HG02885 (cell line): Measurements from ENCODE around the gene AK6.
"Not testable (repeated sequence)": the region's sequence is repeated elsewhere in the genome, so short reads cannot be mapped to it uniquely, and the experiment has no call there.

Experiments used
- ATAC-seq: cut with Tn5 transposase; IDR thresholded peaks from one replicate; pipeline ENCODE4 v1.9.1; 2021; ENCODE audit warnings: mild to moderate bottlenecking; ENCODE audit not compliant: unreplicated experiment, poor library complexity

AK6 gene

GRCh38 chr5:69341520-69342161 lies 27.7 kb downstream of the AK6 start:
- ATAC-seq = no peak

- ATAC-seq = no peak
Observed at GRCh38 chr5:69335341-69335935, 33.9 kb downstream of the AK6 start.

- peak; percentile 57 for ATAC-seq
Observed at GRCh38 chr5:69334793-69335268, 34.5 kb downstream of the AK6 start.

- not testable (repeated sequence) for ATAC-seq
Observed at GRCh38 chr5:69333668-69334315, 35.5 kb downstream of the AK6 start.

GRCh38 chr5:69331528-69332445 lies 37.5 kb downstream of the AK6 start:
- ATAC-seq = no peak

- ATAC-seq = no peak
Observed at GRCh38 chr5:69329905-69330489, 39.3 kb downstream of the AK6 start.

GRCh38 chr5:69326365-69326764 lies 43.0 kb downstream of the AK6 start:
- ATAC-seq = no peak

- ATAC-seq = no peak
Observed at GRCh38 chr5:69317391-69317790, 51.9 kb downstream of the AK6 start.

DNA sequence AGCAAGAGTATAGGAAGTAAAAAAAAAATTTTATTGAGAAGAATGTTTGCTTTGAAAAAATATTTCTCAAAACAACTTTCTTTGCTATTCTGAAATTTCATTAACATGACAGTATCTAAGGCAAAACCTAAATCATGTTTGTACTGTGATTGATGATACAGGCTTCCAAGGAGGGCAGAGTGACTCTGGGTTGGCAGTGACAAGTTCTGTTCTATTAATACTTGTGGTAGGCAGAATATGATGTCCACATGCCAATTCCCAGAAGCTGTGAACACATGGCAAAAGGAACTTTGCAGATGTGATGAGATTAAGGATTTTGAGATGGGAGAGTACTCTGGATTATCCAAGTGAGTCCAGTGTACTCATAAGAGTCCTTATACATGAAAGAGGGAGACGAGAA lies 53.3 kb downstream of the AK6 start:
- no peak for ATAC-seq

GRCh38 chr5:69313428-69313827 lies 55.9 kb downstream of the AK6 start:
- ATAC-seq = no peak

- ATAC-seq = no peak
Observed at GRCh38 chr5:69312459-69313160, 56.7 kb downstream of the AK6 start.

GRCh38 chr5:69309380-69309779 lies 59.9 kb downstream of the AK6 start:
- no peak for ATAC-seq

GRCh38 chr5:69308046-69308553 lies 61.2 kb downstream of the AK6 start:
- ATAC-seq = no peak

DNA sequence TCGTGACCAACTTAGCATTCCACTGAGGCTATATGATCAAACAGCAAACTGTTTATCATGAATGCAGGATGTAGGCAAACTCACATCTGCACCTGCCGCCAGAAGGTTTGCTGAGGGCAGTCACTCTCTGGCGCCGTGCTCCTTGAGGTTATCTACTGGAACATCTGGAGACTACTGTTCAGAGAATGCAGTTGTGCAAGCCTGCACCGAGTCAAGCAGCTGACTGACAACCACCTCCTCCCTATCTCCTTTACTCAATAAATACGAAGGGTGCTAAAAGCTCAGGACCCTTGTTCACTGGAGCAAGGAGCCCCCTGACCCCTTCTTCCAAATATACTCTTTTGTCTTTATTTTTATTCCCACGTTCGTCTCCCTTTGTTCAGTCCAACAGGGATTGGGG lies 63.8 kb downstream of the AK6 start:
- ATAC-seq = no peak
